Cardiac muscle cell (in vitro differentiated cells and primary cell): ENCODE results near the gene FAF1. TPM values are rescaled to one million over a fixed set of nuclear protein-coding genes. Genes with fewer than 3 reads are reported as not detected.
"Not testable (repeated sequence)": the region's sequence is repeated elsewhere in the genome, so short reads cannot be mapped to it uniquely, and the experiment has no call there.

Experiments used
- DNase-seq, 2 donors: peaks; one replicate each; pipeline versions ENCODE4 v3.0.0 to v3.0.0-alpha.2; 2010 to 2017; ENCODE audit warnings: low read depth in 1 of 2, low spot score in 1 of 2
- H3K27ac ChIP-seq: fragments of 200-600 bp; sonication (generic); 2 replicates; pipeline ENCODE4 v1.5.1; 2016
- H3K27me3 ChIP-seq: fragments of 200-600 bp; sonication (generic); 2 replicates; pipeline ENCODE4 v1.6.0; 2016; ENCODE audit warnings: control low read depth
- H3K36me3 ChIP-seq: fragments of 200-600 bp; sonication (generic); 2 replicates; pipeline ENCODE4 v1.5.1; 2016; ENCODE audit warnings: control low read depth
- H3K4me1 ChIP-seq: fragments of 200-600 bp; sonication (generic); 2 replicates; pipeline ENCODE4 v1.8.1; 2017; ENCODE audit warnings: low read depth, mild to moderate bottlenecking, mixed run types
- H3K4me3 ChIP-seq: fragments of 200-600 bp; sonication (generic); 2 replicates; pipeline ENCODE4 v1.5.1; 2016; ENCODE audit warnings: mild to moderate bottlenecking
- H3K9me3 ChIP-seq: fragments of 200-600 bp; sonication (generic); 2 replicates; pipeline ENCODE4 v1.5.1; 2017; ENCODE audit warnings: low read depth, mild to moderate bottlenecking, control low read depth
- CTCF ChIP-seq: IDR thresholded peaks from 2 replicates; pipeline ENCODE4 v1.5.1; 2012; ENCODE audit warnings: low read depth, mild to moderate bottlenecking, low read length
- polyA plus RNA-seq: library from polyadenylated mRNA; unstranded; fragments of >200 nt; fragmentation: Nextera tagmentation; extraction: Ambion mirVana; gene quantifications from 2 replicates; pipeline ENCODE4 v1.2.1, GENCODE V29; 2016
- total RNA-seq: library from RNA; depleted of rRNA; stranded (reverse); fragments of >200 nt; gene quantifications from 2 replicates; pipeline ENCODE4 v1.2.3, GENCODE V29; 2016

The FAF1 gene
- total RNA-seq (20.3 and 24.3 TPM in 2 replicates), polyA plus RNA-seq (71.4 and 76.7 TPM in 2 replicates)

DNA sequence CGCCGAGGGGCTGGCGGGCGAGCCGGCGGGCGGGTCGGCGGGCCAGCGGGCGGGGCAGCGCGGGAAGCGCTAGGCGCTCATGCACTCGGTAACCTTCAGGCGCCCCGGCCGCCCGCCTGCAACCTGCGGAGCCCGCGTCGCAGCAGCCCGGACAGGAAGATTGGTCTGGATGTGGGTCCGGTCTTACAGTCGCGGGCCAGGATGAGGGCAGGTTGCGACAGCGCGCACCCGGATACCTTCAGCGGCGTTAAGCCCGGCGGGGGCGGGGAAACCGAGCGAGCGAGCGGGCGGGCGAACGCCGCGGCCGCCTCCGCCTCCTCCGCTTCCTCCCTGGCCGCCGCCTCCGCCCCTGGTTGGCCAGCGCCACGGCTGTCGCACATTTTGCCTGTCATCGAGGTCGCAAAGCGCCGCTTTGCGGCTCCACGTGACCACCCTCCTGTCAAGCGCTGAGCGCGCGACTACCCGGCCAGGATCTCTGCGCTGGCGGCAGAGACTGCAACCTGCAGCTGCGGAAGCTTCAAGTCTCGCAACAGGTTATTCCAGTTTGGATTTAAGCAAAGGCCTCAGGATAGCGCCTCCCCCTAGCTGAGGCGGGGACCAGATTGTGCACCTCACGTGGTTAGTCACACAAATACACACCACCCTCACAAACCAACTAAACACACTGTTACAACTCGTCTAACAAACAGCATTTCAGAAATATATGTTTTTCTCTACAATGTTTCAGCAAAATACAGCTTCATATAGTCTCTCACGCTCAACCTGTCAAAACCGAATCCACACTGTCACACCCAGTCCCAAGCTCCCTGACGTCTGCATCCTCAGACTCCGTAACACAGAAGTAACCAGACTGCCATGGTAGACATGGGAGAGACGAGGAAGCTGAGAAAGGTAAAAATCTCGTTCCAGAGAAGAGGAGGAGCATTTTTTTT lies at the start of gene FAF1:
Gene FAF1 (minus strand): TSS at position 355 of the 932 bp plus-strand sequence. CDS start 456 bp downstream, outside the sequence.
- H3K36me3 ChIP-seq = no peaks in the 10 kb centered on the region
- H3K4me3 ChIP-seq = peak within 1 kb of the TSS; percentile 93
- TF ChIP-seq CTCF = no peak
- no peaks in the 10 kb centered on the region for H3K9me3 ChIP-seq
- H3K27me3 ChIP-seq = peaks cover 27% of the 10 kb centered on the region
- peak; percentile 97 to 98 for DNase-seq
- peaks cover 3% of the 10 kb centered on the region for H3K4me1 ChIP-seq
- peak within 1 kb of the TSS; percentile 84 for H3K27ac ChIP-seq

DNA sequence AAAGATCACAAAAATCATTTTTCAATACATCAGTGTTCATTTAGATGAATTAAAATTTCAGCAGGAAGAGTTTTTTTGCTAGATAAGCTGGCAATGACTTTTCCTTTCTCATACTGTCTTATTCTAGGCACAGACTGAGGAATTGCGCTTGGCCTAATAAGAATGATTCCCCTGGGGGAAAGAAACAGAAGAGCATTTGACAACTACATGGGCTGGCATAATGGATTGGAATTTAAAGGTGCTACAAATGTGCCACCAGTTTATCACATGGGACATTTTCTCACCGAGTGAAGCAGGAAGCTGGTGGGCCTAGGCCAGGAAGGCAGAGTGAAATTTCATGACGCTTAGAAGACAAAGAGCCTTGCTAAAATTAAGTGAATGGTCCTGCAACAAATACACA lies 49.3 kb upstream of the FAF1 start:
- H3K9me3 ChIP-seq = no peaks in the 10 kb centered on the region
- H3K27ac ChIP-seq = no peak overlapping the region
- no peaks in the 10 kb centered on the region for H3K27me3 ChIP-seq
- no peaks in the 10 kb centered on the region for H3K36me3 ChIP-seq
- H3K4me3 ChIP-seq = no peak overlapping the region
- no peaks in the 10 kb centered on the region for H3K4me1 ChIP-seq
- no peak for DNase-seq
- TF ChIP-seq CTCF = no peak

GRCh38 chr1:51005549-51005948 lies 45.5 kb upstream of the FAF1 start:
- not testable (repeated sequence) for H3K27ac ChIP-seq, H3K9me3 ChIP-seq, H3K27me3 ChIP-seq, H3K4me3 ChIP-seq, H3K36me3 ChIP-seq, DNase-seq, H3K4me1 ChIP-seq

GRCh38 chr1:51002516-51002915 lies 42.4 kb upstream of the FAF1 start:
- no peak for DNase-seq
- H3K27me3 ChIP-seq = no peaks in the 10 kb centered on the region
- H3K9me3 ChIP-seq = no peaks in the 10 kb centered on the region
- no peak overlapping the region for H3K4me3 ChIP-seq
- no peak for TF ChIP-seq CTCF
- H3K4me1 ChIP-seq = no peaks in the 10 kb centered on the region
- no peaks in the 10 kb centered on the region for H3K36me3 ChIP-seq
- H3K27ac ChIP-seq = no peak overlapping the region

GRCh38 chr1:51000651-51001050 lies 40.6 kb upstream of the FAF1 start:
- no peak for DNase-seq
- no peaks in the 10 kb centered on the region for H3K9me3 ChIP-seq
- H3K4me1 ChIP-seq = no peaks in the 10 kb centered on the region
- no peak for TF ChIP-seq CTCF
- H3K27me3 ChIP-seq = no peaks in the 10 kb centered on the region
- H3K27ac ChIP-seq = no peak overlapping the region
- no peak overlapping the region for H3K4me3 ChIP-seq
- no peaks in the 10 kb centered on the region for H3K36me3 ChIP-seq

DNA sequence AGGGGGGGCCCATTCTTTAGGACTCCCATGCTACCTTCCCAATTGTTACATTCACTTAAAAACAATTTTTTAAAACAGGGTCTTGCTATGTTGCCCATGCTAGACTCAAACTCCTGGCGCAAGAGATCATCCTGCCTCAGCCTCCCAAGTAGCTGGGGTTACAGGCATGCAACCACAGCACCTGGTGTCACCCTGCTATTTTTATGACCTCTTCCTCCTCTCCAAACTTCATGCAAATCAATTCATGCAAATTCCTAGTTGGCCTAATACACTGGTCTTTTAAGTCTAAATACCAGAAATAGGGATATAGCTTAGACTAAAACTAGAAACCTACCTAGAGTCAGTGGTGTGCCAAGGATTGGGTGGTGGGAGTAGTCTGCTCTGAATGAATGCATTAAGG lies 40.1 kb upstream of the FAF1 start:
- H3K27ac ChIP-seq = no peak overlapping the region
- TF ChIP-seq CTCF = no peak
- no peaks in the 10 kb centered on the region for H3K9me3 ChIP-seq
- no peak for DNase-seq
- H3K36me3 ChIP-seq = no peaks in the 10 kb centered on the region
- H3K4me1 ChIP-seq = no peaks in the 10 kb centered on the region
- no peak overlapping the region for H3K4me3 ChIP-seq
- H3K27me3 ChIP-seq = no peaks in the 10 kb centered on the region

DNA sequence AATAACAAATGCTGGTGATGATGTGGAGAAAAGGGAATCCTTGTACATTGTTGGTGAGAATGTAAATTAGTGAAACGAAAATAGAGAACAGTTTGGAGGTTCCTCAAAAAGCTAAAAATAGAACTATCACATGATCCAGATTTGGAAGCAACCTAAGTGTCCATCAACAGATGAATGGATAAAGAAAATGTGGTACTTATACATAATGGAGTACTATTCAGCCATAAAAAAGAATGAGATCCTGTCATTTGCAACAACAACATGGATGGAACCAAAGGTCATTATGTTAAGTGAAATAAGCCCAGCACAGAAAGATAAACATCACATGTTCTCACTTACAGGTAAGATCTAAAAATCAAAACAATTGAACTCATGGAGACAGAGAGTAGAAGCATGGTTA lies 39.3 kb upstream of the FAF1 start:
- not testable (repeated sequence) for H3K27ac ChIP-seq, H3K9me3 ChIP-seq, H3K27me3 ChIP-seq, DNase-seq, H3K36me3 ChIP-seq, H3K4me1 ChIP-seq, H3K4me3 ChIP-seq
